HL-60 (cell line): Measurements from ENCODE around the gene RAX2.

ENCODE experiments used
- CTCF ChIP-seq: IDR thresholded peaks from one replicate; pipeline ENCODE4 v1.5.1; 2011; ENCODE audit warnings: low read length, control low read depth, inconsistent platforms; ENCODE audit not compliant: insufficient read depth
- GABPA ChIP-seq: IDR thresholded peaks from 2 replicates; pipeline ENCODE4 v1.6.1; 2012; ENCODE audit warnings: low read depth
- POLR2AphosphoS5 ChIP-seq: IDR thresholded peaks from 2 replicates; pipeline ENCODE4 v1.6.1; 2012; ENCODE audit warnings: low read depth
- REST ChIP-seq: IDR thresholded peaks from 2 replicates; pipeline ENCODE4 v1.6.1; 2012; ENCODE audit warnings: low read depth; ENCODE audit not compliant: insufficient replicate concordance

GRCh38 chr19:3734310-3734600, 37.8 kb downstream of the RAX2 start:
- TF ChIP-seq POLR2AphosphoS5: no peak
- no peak for TF ChIP-seq CTCF
- no peak for TF ChIP-seq REST
- TF ChIP-seq GABPA: no peak
